Activated T-cell treated with anti-CD3 and anti-CD28 coated beads for 4 hours (primary cell): Measurements from ENCODE around the gene RAE1.

Source experiments
- DNase-seq: peaks from one replicate; pipeline ENCODE4 v3.0.0-alpha.2; 2020

Gene RAE1, protein sequence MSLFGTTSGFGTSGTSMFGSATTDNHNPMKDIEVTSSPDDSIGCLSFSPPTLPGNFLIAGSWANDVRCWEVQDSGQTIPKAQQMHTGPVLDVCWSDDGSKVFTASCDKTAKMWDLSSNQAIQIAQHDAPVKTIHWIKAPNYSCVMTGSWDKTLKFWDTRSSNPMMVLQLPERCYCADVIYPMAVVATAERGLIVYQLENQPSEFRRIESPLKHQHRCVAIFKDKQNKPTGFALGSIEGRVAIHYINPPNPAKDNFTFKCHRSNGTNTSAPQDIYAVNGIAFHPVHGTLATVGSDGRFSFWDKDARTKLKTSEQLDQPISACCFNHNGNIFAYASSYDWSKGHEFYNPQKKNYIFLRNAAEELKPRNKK

GRCh38 chr20:57351042-57351783 lies at the start of gene RAE1:
TSS of gene RAE1 (plus strand) at chr20:57351255. CDS start at chr20:57354039, 2,784 bp downstream.
- peak; percentile 86 for DNase-seq

- DNase-seq, result no peak
Observed at GRCh38 chr20:57306747-57307146, 44.3 kb upstream of the RAE1 start.

- DNase-seq, result no peak
Observed at GRCh38 chr20:57308451-57309271, 42.4 kb upstream of the RAE1 start.

DNA sequence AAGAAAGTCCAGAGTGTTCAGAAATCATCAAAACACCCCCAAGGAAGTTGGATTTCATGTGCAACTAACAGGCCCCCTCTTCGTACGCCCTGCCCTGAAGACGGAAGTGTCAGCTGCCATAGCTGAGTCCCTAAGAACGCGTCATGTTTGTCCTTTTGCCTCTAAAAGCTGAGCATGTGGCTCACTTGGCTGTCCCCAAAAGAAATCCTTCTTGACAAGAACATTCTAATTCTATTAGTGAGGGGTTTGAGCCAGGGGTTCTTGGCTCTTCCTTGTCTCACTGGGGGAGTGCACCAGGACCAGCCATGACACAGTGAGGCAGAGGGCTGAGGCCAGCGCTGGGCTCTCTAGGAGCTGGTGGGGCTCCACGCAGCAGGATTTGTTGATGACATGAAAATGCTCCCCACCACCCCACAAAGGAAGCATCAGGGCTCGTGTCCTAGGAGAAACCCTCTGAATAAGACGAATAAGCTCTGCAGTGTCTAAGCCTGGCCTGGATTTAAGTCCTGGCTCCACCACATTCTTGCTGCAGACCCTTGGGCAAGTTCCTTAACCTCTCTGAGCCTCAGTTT lies 41.4 kb upstream of the RAE1 start:
- no peak for DNase-seq

- no peak for DNase-seq
Observed at GRCh38 chr20:57310821-57311514, 40.1 kb upstream of the RAE1 start.

- no peak for DNase-seq
Observed at GRCh38 chr20:57312138-57312537, 38.9 kb upstream of the RAE1 start.

GRCh38 chr20:57313230-57313629 lies 37.8 kb upstream of the RAE1 start:
- DNase-seq, result no peak

GRCh38 chr20:57313951-57314350 lies 37.1 kb upstream of the RAE1 start:
- no peak for DNase-seq

- no peak for DNase-seq
Observed at GRCh38 chr20:57315083-57315975, 35.7 kb upstream of the RAE1 start.

- no peak for DNase-seq
Observed at GRCh38 chr20:57315976-57316480, 35.0 kb upstream of the RAE1 start.

- no peak for DNase-seq
Observed at GRCh38 chr20:57316795-57317201, 34.3 kb upstream of the RAE1 start.

GRCh38 chr20:57317316-57317788 lies 33.7 kb upstream of the RAE1 start:
- DNase-seq, result no peak

DNA sequence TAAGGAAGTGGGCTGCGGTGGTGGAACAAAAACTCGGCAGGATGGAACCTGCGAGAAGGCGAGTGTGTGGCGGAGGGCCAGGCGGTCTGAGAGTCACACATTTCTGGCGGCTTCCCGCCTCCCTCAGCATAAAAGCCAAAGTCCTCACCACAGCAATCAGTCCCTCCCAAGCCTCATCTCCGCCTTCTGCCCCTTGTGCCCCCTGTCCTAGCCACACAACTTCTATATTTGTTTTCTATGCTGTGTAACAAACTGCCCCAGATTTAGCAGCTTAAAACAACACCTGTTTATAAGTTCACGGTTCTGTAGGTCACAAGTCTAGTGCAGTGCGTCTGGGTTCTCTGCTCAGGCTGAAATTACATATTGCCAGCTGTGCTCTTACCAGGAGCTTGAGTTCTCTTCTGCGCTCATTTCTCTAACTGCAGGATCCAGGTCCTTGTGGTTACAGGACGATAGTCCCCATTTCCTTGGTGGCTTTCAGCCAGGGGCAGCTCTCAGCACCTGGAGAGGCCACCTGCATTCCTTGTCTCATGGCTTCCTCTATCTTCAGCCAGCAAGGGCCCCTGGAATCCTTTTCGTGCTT lies 33.2 kb upstream of the RAE1 start:
- no peak for DNase-seq

DNA sequence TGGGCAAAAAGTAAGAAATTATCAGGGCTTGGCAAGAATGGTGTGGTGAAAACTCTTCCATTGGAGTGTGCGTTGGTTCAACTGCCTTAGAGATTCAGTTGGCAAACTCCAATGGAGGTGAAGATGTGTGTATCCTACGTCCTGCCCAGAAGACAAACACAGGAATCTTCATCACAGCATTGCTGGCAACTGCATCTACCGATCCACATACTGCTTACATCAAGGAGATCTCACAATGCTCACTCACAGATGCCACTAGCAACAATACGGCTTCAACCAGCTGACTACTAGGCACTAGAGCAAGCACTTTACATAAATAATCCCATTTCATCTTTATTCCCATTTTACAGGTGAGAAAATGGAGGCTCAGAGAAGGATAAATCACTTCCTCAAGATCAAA lies 31.5 kb upstream of the RAE1 start:
- no peak for DNase-seq

DNA sequence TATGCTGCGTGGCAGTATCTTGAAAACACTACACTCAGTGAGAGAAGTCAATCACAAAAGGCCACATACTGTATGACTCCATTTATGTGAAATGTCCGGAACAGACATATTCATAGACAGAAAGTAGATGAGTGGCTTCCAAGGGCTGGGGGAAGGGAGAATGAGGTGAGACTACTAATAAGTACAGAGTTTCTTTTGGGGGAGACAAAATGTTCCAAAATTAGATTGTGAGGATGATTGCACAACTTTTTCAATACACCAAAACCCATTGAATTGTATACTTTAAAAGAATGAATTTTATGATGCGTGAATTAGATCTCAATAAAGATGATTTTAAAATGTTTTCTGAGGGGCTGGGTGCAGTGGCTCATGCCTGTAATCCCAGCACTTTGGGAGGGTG lies 30.7 kb upstream of the RAE1 start:
- DNase-seq, result no peak

GRCh38 chr20:57321142-57321541 lies 29.9 kb upstream of the RAE1 start:
- DNase-seq, result no peak

- DNase-seq, result no peak
Observed at GRCh38 chr20:57322476-57322875, 28.6 kb upstream of the RAE1 start.

DNA sequence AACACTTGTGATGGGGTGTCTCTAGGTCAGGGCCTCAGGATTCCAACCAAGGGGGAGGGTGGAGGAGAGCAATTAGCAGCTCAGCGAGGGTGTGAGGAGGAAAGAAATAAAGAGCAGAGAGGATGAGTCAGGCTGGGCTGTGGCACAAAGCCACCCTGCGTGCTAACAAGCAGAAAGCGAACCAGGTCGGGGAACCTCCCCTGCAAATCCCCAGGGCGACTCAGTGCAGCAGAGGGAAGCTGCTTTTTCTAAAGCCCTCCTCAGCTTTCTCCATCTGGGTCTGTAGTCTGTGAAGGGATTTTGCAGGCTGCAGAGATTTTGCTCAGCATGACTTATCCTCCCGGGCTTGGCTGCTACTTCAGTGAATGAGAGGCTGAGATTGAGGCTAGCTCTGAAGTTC lies 28.0 kb upstream of the RAE1 start:
- no peak for DNase-seq

DNA sequence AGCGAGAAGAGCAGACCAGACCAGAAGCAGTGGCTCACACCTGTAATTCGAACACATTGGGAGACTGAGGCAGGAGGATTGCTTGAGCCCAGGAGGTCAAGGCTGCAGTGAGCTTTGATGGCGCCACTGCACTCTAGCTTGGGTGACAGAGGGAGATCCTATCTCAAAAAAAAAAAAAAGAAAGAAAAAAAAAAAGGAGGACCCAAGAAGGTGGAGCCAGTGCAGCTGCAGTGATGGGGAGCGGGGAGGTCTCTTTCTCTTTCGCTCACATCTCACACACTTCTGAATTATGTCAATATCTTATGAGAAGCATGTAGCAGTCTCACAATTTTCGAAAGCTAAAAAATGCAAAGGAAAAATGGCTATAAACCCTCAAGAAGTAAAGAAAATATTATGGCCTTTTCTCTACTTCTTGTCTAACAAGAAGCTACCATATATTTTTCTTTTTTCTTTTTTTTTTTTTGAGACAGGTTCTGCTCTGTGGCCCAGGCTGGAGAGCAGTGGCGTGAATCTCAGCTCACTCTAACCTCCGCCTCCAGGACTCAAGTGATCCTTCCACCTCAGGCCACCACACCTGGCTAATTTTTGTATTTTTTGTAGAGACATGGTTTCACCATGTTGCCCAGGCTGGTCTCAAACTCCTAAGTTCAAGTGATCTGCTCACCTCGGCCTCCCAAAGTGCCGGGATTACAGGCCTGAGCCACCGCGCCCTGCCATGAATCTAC lies 25.3 kb upstream of the RAE1 start:
- DNase-seq, result no peak
